ENCODE results near the gene AUTS2.

The AUTS2 gene

GRCh38 chr7:69994886-69995542, 396.7 kb downstream of the AUTS2 start:
- no peak overlapping the region for H3K27ac ChIP-seq
- no peaks in the 10 kb centered on the region for H3K27me3 ChIP-seq
- no peaks in the 10 kb centered on the region for H3K36me3 ChIP-seq
- H3K4me3 ChIP-seq (ENCODE audit: low read depth in 1 of 2, low read length in 1 of 2) = no peak overlapping the region
- no peaks in the 10 kb centered on the region for H3K4me1 ChIP-seq (ENCODE audit: control insufficient read depth in 1 of 2, insufficient read depth in 1 of 2, low read depth in 1 of 2, low read length in 1 of 2)
- no peak for TF ChIP-seq CTCF (IDR thresholded peaks at IDR 0.05)
- no peaks in the 10 kb centered on the region for H3K9me3 ChIP-seq

- Histone ChIP-seq H3K27me3 (no peaks in the 10 kb centered on the region), H3K27ac (no peak overlapping the region), H3K36me3 (no peaks in the 10 kb centered on the region), H3K4me3 (ENCODE audit: low read depth in 1 of 2, low read length in 1 of 2) (no peak overlapping the region), H3K4me1 (ENCODE audit: control insufficient read depth in 1 of 2, insufficient read depth in 1 of 2, low read depth in 1 of 2, low read length in 1 of 2) (no peaks in the 10 kb centered on the region), H3K9me3 (no peaks in the 10 kb centered on the region)
- TF ChIP-seq CTCF (IDR thresholded peaks at IDR 0.05) = no peak
These were observed 397.8 kb downstream of the AUTS2 start for GRCh38 chr7:69996121-69996520.

- no peak for TF ChIP-seq CTCF (IDR thresholded peaks at IDR 0.05)
- Histone ChIP-seq H3K4me3 (ENCODE audit: low read depth in 1 of 2, low read length in 1 of 2) (no peak overlapping the region), H3K27me3 (peaks cover 2% of the 10 kb centered on the region)
These were observed 402.6 kb downstream of the AUTS2 start for GRCh38 chr7:70000737-70001348.

GRCh38 chr7:70005480-70005879, 407.2 kb downstream of the AUTS2 start:
- H3K27me3 ChIP-seq = peaks cover 11% of the 10 kb centered on the region
- no peak overlapping the region for H3K27ac ChIP-seq
- no peaks in the 10 kb centered on the region for H3K9me3 ChIP-seq
- TF ChIP-seq CTCF (IDR thresholded peaks at IDR 0.05) = no peak
- no peak overlapping the region for H3K4me3 ChIP-seq (ENCODE audit: low read depth in 1 of 2, low read length in 1 of 2)
- no peaks in the 10 kb centered on the region for H3K36me3 ChIP-seq
- no peaks in the 10 kb centered on the region for H3K4me1 ChIP-seq (ENCODE audit: control insufficient read depth in 1 of 2, insufficient read depth in 1 of 2, low read depth in 1 of 2, low read length in 1 of 2)

More at GRCh38 chr7:70000737-70001348, 402.6 kb downstream of the AUTS2 start:
- Histone ChIP-seq H3K27ac (no peak overlapping the region), H3K4me1 (ENCODE audit: control insufficient read depth in 1 of 2, insufficient read depth in 1 of 2, low read depth in 1 of 2, low read length in 1 of 2) (no peaks in the 10 kb centered on the region), H3K36me3 (no peaks in the 10 kb centered on the region), H3K9me3 (no peaks in the 10 kb centered on the region)

GRCh38 chr7:70005891-70006260, 407.6 kb downstream of the AUTS2 start:
- no peaks in the 10 kb centered on the region for H3K4me1 ChIP-seq (ENCODE audit: control insufficient read depth in 1 of 2, insufficient read depth in 1 of 2, low read depth in 1 of 2, low read length in 1 of 2)
- TF ChIP-seq CTCF (IDR thresholded peaks at IDR 0.05) = no peak
- no peak overlapping the region for H3K4me3 ChIP-seq (ENCODE audit: low read depth in 1 of 2, low read length in 1 of 2)
- no peaks in the 10 kb centered on the region for H3K36me3 ChIP-seq
- no peak overlapping the region for H3K27ac ChIP-seq
- peaks cover 11% of the 10 kb centered on the region for H3K27me3 ChIP-seq
- no peaks in the 10 kb centered on the region for H3K9me3 ChIP-seq

All from neutrophil (primary cell).